CD4-positive, alpha-beta T cell treated with Interferon gamma for 1 hour (primary cell): ENCODE measurements around the gene SIDT1.
"Not testable (repeated sequence)": the region's sequence is repeated elsewhere in the genome, so short reads cannot be mapped to it uniquely, and the experiment has no call there.

ENCODE experiments used
- DNase-seq: peaks from one replicate; pipeline ENCODE4 v3.0.0-alpha.2; 2020

The SIDT1 gene

DNA sequence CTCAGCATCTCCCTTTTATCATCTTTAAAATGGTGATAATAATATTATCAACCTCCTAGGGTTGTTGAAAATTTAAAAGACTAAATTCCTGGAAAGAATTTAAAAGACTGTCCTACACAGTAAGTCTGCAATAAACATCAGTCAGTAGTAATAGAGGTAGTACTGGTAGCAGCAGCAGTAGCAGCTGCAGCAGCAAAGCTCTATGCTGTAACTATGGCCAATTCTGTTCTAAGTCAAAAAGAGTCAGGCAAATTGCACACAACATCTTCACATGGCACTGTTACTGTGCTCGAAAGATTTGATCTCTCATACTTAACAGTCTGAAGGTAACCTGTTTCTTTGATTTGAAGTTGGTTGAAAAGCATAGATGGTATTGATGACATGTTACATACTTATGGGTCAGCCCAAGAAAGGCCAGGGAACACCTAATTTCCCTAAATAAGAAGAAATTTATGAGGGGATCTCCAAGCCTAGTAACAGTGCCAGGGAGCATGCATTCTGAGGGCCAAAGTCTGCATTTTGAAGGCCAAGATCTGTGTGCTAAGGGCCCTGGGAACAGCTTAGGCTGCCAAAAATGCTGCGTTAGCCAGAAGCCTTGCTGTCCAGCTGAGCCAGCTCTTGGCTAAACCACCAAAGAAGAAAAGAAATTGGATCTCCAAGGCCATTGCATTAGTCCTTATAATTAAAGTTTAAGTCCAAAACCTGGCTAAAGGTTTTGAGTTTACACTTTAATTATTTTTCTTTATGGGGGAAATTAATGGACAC lies 68.2 kb downstream of the SIDT1 start:
- no peak for DNase-seq

GRCh38 chr3:113601240-113601639 lies 68.9 kb downstream of the SIDT1 start:
- no peak for DNase-seq

DNA sequence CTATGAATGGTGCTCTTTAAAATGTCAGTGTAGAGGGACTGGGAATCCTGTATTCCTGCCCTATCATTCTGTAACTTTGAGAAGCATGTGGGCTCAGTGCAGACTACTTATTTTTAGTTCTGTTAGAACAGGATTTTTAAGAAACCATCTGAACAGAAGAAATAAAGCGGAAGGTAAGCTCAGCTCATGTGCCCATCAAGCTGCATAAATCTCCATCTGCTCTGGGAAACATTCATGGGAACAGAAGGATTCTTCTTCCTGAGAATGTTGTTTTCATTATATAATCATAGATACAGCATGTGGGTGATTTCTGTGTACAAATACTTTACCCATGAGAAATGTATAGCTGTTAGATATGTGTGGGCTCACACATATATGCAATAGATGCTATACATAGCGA lies 69.9 kb downstream of the SIDT1 start:
- DNase-seq, result no peak

DNA sequence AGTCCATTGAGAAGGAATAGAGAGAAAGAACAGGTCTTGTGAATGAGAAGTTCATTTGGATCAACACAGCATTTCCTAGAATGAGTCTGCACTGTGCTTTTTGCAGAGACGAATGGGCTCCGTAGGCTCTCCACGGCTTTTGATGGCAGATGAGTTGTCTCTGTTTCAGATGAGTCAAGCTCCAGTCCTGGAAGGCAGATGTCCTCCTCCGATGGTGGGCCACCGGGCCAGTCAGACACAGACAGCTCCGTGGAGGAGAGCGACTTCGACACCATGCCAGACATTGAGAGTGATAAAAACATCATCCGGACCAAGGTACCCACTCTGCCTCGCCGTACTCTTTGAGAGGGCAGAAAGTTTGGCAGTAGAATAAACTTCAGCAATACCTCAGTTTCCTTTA lies 70.5 kb downstream of the SIDT1 start:
- DNase-seq, result no peak

- DNase-seq, result peak; percentile 45
These were observed 74.3 kb downstream of the SIDT1 start for GRCh38 chr3:113606539-113607218.

- no peak for DNase-seq
These were observed 74.9 kb downstream of the SIDT1 start for GRCh38 chr3:113607219-113607596.

- no peak for DNase-seq
These were observed 82.0 kb downstream of the SIDT1 start for GRCh38 chr3:113614402-113614801.

DNA sequence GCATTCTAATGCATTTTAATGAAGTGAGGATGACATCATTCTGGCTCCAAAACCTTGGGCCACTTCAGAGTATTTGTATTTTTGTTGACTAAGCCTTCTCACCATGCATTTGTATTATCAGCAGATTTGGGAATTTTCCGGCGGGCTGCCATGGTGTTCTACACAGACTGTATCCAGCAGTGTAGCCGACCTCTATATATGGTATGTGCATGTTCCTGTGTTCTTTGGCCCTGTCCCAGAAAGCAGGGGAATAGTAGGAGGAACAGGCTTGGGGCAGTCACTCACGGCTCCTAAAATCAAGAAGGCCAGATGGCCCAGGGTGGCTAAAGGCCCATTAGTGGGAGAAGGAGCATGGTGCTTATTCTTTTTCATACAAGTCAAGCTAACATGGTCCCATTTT lies 83.6 kb downstream of the SIDT1 start:
- DNase-seq, result no peak

GRCh38 chr3:113617726-113618125 lies 85.4 kb downstream of the SIDT1 start:
- no peak for DNase-seq

GRCh38 chr3:113620091-113620490 lies 87.7 kb downstream of the SIDT1 start:
- no peak for DNase-seq

GRCh38 chr3:113623324-113623723 lies 91.0 kb downstream of the SIDT1 start:
- DNase-seq, result no peak

GRCh38 chr3:113623811-113624210 lies 91.5 kb downstream of the SIDT1 start:
- DNase-seq, result no peak

- DNase-seq, result no peak
These were observed 93.5 kb downstream of the SIDT1 start for GRCh38 chr3:113625834-113626233.

GRCh38 chr3:113626503-113627371 lies 94.4 kb downstream of the SIDT1 start:
- DNase-seq, result peak; percentile 61

DNA sequence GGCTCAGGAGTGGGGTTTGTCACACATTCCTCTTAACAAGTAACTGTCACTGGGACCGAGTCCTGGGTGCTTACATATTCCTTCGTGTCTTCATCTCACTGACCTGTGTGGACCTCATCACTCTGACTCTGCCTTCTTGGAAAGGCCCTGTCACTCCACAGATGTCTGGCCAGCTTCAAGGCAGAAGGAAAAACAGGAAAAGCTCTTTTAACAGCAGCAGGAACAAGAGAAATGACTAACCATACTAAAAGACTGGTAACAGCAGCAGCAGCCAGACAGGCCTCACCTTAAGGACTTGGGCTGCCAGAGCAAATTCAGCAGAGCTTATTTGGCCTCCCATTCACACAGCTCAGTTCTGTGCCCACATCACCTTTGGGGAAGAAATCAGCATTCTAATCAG lies 96.0 kb downstream of the SIDT1 start:
- DNase-seq, result no peak

DNA sequence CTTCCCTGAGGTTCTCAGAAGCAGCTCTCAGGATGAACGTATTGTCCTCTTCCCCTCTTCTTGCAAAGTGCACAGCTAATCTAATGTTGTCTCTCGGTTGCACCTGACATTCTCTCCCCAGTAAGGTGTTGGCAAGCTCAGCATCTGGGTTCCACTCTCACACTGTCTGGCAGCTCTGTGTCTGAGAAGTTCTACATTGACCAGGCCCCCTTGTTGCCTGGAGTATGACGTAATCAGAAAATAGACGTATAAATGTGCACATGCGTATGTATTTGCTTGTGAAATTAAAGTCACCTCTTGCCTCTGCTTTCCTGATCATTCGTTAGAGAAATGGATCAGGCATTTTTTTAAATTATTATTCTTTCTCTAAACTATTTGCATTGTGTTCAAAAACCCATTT lies 96.4 kb downstream of the SIDT1 start:
- DNase-seq, result no peak

DNA sequence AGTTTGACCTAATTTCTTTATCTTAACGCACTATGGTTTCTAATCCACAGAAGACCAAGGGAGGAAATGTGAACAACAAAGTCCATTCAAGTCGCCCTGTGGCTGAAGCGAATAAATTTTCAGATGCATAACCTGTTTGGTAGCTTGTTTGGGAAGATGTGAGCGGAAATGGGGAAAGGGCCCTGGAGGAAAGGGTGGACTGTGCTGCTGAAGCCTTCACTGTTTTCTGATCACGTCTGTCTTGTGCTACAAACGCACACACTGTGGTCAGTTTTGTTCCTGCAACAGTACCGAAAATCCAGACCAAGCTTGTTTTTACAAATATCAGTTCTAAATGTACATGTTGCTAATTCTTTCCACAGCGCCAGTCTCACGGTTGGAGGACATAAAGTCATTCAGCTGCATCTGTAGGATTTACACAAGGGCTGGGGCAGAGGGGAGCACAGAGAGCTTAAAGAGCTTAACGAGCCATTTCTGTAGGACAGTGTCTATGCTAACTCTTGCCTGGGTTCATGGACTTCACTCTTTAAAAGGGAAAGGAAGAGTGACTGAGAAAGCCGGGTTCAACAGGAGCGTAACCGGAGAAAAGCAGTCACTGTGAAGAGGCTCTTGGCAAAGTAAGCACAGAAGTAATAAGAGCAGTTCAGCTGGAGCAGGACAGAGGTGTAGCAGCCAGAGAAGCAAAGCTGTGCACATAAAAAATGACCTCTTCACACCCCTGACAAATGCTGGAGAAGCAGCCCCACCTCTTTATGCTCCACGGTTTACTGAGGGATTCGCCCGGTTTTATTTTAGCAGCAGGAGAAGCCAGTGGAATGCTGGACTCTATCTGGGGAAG lies 97.4 kb downstream of the SIDT1 start:
- no peak for DNase-seq

DNA sequence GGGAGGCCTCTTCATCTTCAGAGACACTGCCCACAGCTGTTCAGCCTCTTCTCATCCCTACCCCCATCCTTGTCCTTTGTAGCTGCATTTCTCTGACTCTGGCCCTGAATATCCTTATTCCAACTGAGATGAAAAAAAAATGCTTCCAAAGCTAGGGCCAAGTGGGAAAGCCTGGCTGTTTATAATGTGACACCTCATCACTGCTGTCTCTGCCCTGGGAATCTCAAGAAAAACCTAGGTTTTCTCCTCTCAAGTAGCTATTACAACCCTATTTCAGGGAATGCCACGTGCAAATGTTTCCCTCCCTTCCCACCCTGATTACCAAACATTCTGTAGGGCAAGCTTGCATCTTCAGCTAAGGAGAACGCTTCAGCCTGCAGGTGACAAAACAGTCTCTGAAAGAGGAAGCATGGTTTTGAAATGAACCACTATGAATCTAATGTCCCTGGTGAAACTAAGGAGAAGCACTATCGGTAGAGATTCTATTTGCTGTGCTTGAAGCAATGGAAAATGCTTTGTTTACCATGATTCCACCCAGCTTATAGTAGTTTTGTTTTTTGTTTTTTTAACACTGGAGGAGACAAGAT lies 98.7 kb downstream of the SIDT1 start:
- no peak for DNase-seq

GRCh38 chr3:113631573-113631972 lies 99.2 kb downstream of the SIDT1 start:
- no peak for DNase-seq

- no peak for DNase-seq
These were observed 102.6 kb downstream of the SIDT1 start for GRCh38 chr3:113634782-113635474.

GRCh38 chr3:113636034-113636433 lies 103.7 kb downstream of the SIDT1 start:
- not testable (repeated sequence) for DNase-seq

- DNase-seq, result no peak
These were observed 105.4 kb downstream of the SIDT1 start for GRCh38 chr3:113637756-113638155.
